H54 (cell line): ENCODE data around the gene KIF1A.

Experiments
- DNase-seq: peaks from one replicate; pipeline ENCODE4 v3.0.0; 2011; ENCODE audit warnings: low spot score, mixed read lengths; ENCODE audit not compliant: insufficient read length
- FAIRE-seq: peaks from 3 replicates; lab custom pipeline; 2011; peaks lifted over from hg19 to GRCh38; lab: Jason Lieb, UNC
- POLR2A ChIP-seq: IDR thresholded peaks from 2 replicates; pipeline ENCODE4 v1.6.1; 2011; ENCODE audit warnings: low read depth, mild to moderate bottlenecking, low read length

KIF1A gene

DNA sequence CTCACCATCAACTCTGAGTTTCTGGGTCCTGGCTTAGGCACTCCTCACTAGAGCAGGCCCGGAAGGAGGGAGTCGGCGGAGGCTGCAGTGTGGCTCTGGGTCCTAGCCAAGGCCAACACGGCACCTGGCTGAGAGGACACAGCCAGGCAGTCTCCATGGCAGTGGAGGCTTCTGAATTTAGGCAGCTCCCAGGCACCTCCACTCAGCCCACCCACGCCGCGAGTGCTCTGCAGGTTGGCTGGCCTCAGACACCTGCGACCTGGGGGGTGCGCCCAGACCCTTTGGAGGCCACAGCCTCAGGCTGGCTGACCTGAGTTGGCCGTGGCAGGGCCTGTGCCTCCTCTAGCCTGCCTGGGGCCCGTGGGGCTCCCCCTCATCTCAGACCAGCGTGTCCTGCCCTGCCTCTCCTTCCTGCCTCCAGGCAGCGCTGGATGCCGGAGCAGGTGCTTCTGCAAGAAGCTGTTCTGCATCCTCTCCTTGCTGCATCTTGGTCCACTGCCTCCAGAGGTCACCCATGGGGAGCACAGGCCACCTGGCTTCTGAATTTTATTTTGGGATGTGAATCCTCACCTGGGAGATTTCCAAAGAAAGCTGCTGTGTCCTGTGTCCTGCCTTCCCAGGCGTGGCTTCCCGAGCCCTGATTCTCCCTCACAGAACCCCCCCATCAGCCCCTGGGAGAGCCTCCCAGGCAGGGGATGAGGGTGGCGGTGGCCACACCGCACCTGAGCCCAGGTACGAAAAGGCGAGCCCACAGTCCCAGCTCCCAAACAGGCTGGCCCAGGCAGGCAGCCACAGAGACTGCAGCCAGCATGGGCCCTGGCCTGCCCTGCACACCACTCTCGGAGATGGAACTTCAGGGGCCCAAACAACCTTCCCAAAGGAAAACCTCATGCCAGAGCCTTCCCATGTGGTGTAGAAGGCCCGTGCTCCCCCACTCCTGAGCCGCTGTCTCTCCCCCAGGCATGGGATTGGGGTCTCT is 105.0 kb downstream of the KIF1A start:
- no peak for DNase-seq
- TF ChIP-seq POLR2A = no peak
- no peak for FAIRE-seq

- no peak for TF ChIP-seq POLR2A
- DNase-seq (no peak), FAIRE-seq (no peak)
Measured at GRCh38 chr2:240713928-240714746, 105.9 kb downstream of the KIF1A start.

DNA sequence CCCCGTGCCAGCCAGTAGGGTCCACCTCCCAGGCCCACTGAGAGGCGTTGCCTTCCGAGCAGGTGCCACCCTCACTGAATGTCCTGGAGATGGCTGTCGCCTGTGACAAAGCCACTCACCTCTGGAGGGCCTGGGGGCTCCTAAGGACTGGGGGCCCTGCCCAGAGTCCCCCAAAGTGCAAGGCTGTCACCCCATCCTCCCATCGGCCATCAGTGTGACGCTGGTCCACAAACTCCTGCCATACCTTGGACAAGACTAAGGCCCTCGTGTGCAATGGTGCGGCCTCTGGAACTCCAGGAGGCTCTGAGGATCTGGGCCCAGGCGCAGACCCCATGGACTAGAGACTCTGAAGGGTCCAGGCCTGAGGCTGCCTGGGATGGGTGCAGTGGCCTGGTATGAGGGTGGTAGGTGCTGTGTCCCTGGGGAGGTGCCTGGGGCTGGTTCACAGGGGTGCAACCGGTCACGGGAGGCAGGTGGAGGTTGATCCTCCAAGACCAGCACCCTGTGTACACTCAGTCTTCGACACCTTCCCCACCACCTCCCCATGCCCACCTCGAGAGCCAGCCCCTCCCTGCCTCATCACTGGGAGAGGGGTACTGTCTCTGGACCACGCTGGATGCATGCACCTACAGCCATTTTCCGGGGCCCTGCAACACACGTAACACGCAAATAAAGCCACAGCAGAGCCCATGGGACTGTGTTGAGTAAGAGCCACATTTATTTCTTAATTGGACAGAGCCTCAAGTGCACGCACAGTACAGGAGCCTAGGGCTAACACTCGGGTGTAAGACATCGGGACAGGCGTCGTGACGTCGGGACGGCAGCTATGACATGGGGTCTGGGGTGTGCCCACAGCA is 106.7 kb downstream of the KIF1A start:
- no peak for TF ChIP-seq POLR2A
- FAIRE-seq = no peak
- no peak for DNase-seq

DNA sequence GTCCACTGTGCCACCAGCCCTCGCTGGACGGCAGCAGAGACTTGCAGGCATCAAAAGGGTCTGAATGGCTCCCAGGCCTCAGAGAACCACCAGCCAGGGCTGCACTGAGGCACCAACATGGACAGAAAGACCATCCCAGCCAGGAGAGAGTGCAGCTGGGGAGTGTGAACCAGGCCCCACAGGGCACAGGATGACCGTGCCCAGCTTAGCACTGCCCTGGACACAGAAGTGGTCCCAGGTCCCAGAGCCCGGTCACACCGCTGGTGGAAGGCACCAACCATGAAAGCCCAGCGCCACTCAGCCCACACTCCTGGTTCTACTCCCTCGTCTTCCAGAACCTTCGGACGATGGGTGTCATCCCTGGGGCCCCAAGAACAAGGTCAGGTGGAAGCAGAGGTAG is 107.9 kb downstream of the KIF1A start:
- DNase-seq (no peak), FAIRE-seq (no peak)
- TF ChIP-seq POLR2A = no peak

DNA sequence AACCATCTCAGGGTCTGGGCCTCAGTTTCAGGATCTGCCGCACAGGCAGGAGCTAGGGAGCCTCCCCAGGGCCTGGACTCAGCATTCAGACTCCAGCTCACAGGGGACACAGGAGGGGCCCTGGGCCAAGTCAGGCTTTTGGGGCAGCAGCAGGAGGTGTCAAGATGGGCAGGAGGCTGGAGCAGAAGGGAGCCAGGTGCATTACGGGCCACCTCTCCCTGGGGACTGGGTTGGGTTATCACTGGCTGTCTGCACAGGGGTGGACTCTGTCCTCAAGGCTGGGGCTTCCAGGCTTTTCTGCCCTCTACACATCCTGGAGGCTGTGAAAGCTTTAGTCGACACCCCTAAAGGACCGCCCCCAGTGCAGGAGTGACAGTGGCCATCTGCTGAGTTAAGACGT is 108.3 kb downstream of the KIF1A start:
- FAIRE-seq (no peak), DNase-seq (no peak)
- no peak for TF ChIP-seq POLR2A

DNA sequence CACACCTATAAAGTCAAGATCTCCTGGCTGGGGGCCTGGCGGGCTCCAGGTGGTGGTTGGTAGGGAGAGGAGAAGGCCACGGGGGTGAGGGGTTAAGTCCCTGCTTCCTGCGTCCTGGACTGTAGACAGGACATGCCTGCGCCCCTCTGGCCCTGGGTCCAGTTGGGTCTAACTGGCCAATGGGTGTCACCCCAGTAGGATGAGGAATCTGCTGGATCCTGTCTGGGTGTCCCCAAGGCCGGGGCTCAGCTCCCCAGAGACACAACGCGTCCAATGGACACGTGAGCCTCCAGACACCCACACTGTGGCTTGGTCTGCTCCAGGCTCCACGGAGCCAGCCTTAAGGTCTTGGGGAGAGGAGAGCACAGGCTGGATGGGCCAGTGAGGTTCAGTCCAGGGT is 108.7 kb downstream of the KIF1A start:
- DNase-seq (no peak), FAIRE-seq (no peak)
- TF ChIP-seq POLR2A = no peak

GRCh38 chr2:240708457-240708856 is 111.6 kb downstream of the KIF1A start:
- no peak for DNase-seq
- no peak for FAIRE-seq
- no peak for TF ChIP-seq POLR2A

DNA sequence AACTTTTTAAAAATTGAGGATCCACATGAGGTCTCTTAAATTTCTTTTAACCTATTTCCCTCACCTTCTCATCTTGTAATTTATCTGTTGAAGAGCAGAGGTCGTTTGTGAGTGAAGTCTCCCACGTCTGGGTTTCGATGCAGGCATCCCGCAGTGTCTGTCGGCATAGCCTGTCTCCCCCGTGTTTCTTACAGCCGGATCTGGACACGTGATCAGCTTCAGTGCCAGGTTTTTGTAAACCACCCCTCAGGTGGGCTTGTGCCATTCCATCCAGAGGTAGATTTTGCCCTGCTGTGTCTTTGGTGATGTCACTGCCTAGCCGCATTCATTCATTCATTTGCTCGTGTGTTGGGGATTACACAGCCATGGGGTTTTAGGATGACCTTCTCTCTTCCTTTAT is 112.2 kb downstream of the KIF1A start:
- no peak for DNase-seq
- no peak for TF ChIP-seq POLR2A
- no peak for FAIRE-seq

GRCh38 chr2:240707043-240707756 is 112.8 kb downstream of the KIF1A start:
- DNase-seq = no peak
- no peak for TF ChIP-seq POLR2A
- FAIRE-seq = no peak

GRCh38 chr2:240705204-240705791 is 114.7 kb downstream of the KIF1A start:
- TF ChIP-seq POLR2A = no peak
- no peak for FAIRE-seq

GRCh38 chr2:240704651-240705050 is 115.4 kb downstream of the KIF1A start:
- no peak for TF ChIP-seq POLR2A
- DNase-seq = no peak
- no peak for FAIRE-seq

More at GRCh38 chr2:240705204-240705791, 114.7 kb downstream of the KIF1A start:
- no peak for DNase-seq

DNA sequence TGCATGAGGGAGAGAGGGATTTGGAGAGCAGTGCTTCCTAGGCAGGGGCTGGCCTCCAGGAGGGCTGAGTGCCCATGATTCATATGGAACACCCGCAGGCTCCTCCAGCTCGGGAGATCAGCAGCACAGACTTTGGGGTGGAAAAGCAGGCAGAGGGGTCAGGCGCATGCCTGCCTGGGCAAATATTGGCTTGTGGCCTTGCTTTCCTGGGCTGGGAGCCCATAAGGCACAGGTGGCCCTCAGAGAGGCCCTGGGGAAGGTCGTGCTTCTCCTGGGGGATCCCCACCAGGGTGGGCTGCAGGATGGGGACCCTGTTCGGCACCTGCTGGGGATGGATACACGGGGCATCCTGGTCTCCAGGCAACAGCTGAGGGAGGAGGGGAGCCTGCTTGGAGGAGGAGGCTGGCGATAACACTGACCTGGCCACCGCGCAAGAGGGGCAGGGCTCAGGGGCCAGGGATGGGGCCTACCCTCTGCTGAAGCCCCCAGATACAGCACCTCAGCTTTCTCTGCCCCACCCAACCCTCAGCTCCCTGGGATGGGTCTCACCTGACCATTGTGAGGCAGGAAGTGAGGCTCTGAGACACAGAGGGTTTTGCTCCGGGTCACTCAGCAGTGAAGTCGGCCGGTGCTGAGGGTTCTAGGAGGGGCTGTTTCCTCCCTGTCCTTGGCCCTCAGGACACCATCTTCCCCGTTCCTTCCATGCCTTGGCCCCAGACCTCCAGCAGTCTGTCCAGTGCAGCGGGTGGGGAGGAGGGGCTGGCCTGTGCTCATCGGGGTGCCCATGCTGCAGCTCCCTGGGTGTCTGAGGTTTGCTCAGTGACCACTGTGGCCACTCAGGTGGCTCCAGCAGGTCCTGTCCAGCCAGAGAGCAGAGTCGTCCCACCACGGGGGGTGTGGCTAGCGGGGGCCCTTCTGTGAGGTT is 116.3 kb downstream of the KIF1A start:
- peak; percentile 47 for DNase-seq
- no peak for FAIRE-seq
- TF ChIP-seq POLR2A = no peak
